IPS DF 6.9 (cell line): ENCODE measurements around the gene FLYWCH2.
A peak's percentile ranks its signal among the peaks of the same experiment; 100 is the strongest.
"Not testable (repeated sequence)": the region's sequence is repeated elsewhere in the genome, so short reads cannot be mapped to it uniquely, and the experiment has no call there.

Experiments used
- DNase-seq: peaks from one replicate; pipeline ENCODE4 v3.0.0-alpha.2; 2013; ENCODE audit warnings: low read depth, low spot score
- H3K27ac ChIP-seq: one replicate; pipeline ENCODE4 v1.5.1; 2013; ENCODE audit warnings: low read length, control low read depth
- H3K27me3 ChIP-seq: 2 replicates; pipeline ENCODE4 v1.6.1; 2013; ENCODE audit warnings: mild to moderate bottlenecking, low read length; ENCODE audit not compliant: control insufficient read depth, insufficient read depth
- H3K36me3 ChIP-seq: 2 replicates; pipeline ENCODE4 v1.6.1; 2013; ENCODE audit warnings: low read length; ENCODE audit not compliant: control insufficient read depth, insufficient read depth
- H3K4me1 ChIP-seq: 2 replicates; pipeline ENCODE4 v1.6.1; 2013; ENCODE audit warnings: low read length; ENCODE audit not compliant: control insufficient read depth, insufficient read depth
- H3K4me3 ChIP-seq: 2 replicates; pipeline ENCODE4 v1.5.1; 2013; ENCODE audit warnings: mild to moderate bottlenecking, low read length
- H3K9me3 ChIP-seq: 2 replicates; pipeline ENCODE4 v1.6.1; 2013; ENCODE audit warnings: low read length, inconsistent platforms; ENCODE audit not compliant: control insufficient read depth, insufficient read depth
- WGBS: extraction: QIAGEN DNeasy Blood & Tissue Kit; methylation state at CpG from one replicate; pipeline ENCODE4 v1.1.7; 2013; ENCODE audit warnings: mixed read lengths, missing lambda C conversion rate; ENCODE audit not compliant: insufficient read length, insufficient coverage; 5-methylcytosine and 5-hydroxymethylcytosine counted together

The FLYWCH2 gene

GRCh38 chr16:2919511-2920255 is 36.7 kb downstream of the FLYWCH2 start:
- Histone ChIP-seq H3K36me3 (no peaks in the 10 kb centered on the region), H3K4me1 (peaks cover 2% of the 10 kb centered on the region; the same call in 1 of the 2 replicates), H3K27ac (no peak overlapping the region), H3K27me3 (no peaks in the 10 kb centered on the region), H3K9me3 (no peaks in the 10 kb centered on the region), H3K4me3 (no peak overlapping the region)
- no peak for DNase-seq
- no CpG with 5 or more reads among the region's 13 CpGs for WGBS

DNA sequence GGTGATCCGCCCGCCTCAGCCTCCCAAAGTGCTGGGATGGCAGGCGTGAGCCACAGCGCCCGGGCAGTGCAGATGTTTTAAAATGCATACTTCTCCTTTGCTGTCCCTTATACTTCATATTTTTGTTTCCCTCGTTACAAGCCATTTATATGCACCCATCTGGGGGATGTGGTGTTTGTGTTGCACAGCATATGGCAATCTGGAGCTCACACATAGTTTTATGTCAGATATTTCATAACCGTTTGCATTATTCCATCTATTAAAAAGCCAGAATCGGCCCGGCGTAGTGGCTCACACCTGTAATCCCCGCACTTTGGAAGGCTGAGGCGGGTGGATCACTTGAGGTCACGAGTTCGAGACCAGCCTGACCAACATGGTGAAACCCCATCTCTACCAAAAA is 40.5 kb downstream of the FLYWCH2 start:
- Histone ChIP-seq H3K27ac (no peak overlapping the region), H3K36me3 (no peaks in the 10 kb centered on the region), H3K4me3 (no peak overlapping the region), H3K9me3 (no peaks in the 10 kb centered on the region), H3K4me1 (peaks cover 5% of the 10 kb centered on the region), H3K27me3 (no peaks in the 10 kb centered on the region)
- DNase-seq: no peak
- no CpG with 5 or more reads among the region's 14 CpGs for WGBS

- H3K4me3 ChIP-seq: peak overlapping the region; percentile 15; the same call in 1 of the 2 replicates
- no CpG with 5 or more reads among the region's 42 CpGs for WGBS
Measured at GRCh38 chr16:2924901-2925755, 42.1 kb downstream of the FLYWCH2 start.

DNA sequence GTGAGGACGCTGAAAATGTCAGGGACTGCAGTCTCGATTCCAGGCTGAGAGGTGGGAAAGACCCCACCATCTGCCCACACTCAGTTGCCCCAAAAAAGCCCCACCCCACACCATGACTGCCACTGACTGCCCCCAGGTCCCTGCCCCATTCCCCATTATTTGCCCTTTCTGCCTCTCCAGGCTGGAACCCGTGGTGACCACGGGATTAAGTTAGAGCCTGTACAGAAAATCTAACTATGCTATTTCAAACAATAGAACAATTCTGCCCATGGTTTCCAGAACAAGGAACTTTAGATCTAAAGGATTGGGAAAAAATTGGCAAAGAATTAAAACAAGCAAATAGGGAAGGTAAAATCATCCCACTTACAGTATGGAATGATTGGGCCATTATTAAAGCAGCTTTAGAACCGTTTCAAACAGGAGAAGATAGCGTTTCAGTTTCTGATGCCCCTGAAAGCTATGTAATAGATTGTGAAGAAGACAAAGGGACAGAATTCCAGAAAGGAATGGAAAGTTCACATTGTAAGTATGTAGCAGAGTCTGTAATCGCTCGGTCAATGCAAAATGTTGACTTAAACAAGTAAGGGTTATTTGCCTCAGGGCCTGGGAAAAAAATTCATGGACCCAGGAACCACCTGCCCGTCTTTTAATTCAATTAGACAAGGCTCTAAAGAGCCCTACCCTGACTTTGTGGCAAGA is 43.1 kb downstream of the FLYWCH2 start:
- WGBS: no CpG with 5 or more reads among the region's 9 CpGs
- Histone ChIP-seq H3K27me3 (no peaks in the 10 kb centered on the region), H3K4me3 (no peak overlapping the region; the same call in 1 of the 2 replicates), H3K36me3 (peaks cover 4% of the 10 kb centered on the region; the same call in 1 of the 2 replicates), H3K9me3 (no peaks in the 10 kb centered on the region), H3K4me1 (peaks cover 7% of the 10 kb centered on the region), H3K27ac (no peak overlapping the region)
- no peak for DNase-seq

More at GRCh38 chr16:2924901-2925755, 42.1 kb downstream of the FLYWCH2 start:
- no peaks in the 10 kb centered on the region for H3K27me3 ChIP-seq
- H3K4me1 ChIP-seq: peaks cover 7% of the 10 kb centered on the region
- DNase-seq: no peak
- H3K36me3 ChIP-seq: peaks cover 4% of the 10 kb centered on the region; the same call in 1 of the 2 replicates
- no peak overlapping the region for H3K27ac ChIP-seq
- H3K9me3 ChIP-seq: no peaks in the 10 kb centered on the region

GRCh38 chr16:2926650-2926999 is 43.6 kb downstream of the FLYWCH2 start:
- Histone ChIP-seq H3K4me1 (peaks cover 7% of the 10 kb centered on the region), H3K4me3 (no peak overlapping the region), H3K27me3 (no peaks in the 10 kb centered on the region), H3K36me3 (peaks cover 4% of the 10 kb centered on the region; the same call in 1 of the 2 replicates), H3K27ac (no peak overlapping the region), H3K9me3 (no peaks in the 10 kb centered on the region)
- DNase-seq: no peak
- no CpG with 5 or more reads among the region's 5 CpGs for WGBS

DNA sequence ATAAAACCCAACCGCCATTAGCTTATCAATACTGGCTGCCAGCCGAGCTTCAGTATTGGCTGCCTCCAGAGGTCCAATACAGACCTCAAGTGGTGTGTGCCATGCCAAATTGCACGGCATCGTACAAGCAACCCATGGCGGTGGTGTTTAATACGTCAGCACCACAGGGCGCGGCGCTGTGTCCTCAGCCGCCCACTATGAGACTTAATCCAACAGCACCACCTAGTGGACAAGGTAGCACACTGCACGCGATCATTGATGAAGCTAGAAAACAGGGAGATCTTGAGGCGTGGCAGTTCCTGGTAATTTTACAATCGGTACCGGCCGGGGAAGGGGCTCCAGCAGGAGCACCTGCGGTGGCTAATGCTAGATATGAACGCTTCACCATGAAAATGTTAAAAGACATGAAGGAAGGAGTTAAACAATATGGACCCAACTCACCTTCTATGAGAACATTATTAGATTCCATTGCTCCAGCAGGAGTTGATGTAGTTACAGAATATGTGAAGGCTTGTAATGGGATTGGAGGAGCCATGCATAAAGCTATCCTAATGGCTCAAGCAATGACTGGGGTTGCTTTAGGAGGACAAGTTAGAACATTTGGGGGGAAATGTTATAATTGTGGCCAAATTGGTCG is 44.1 kb downstream of the FLYWCH2 start:
- Histone ChIP-seq H3K27me3 (no peaks in the 10 kb centered on the region), H3K27ac (no peak overlapping the region), H3K4me3 (no peak overlapping the region), H3K9me3 (no peaks in the 10 kb centered on the region), H3K4me1 (peaks cover 7% of the 10 kb centered on the region), H3K36me3 (peaks cover 4% of the 10 kb centered on the region; the same call in 1 of the 2 replicates)
- DNase-seq: peak; percentile 81
- no CpG with 5 or more reads among the region's 19 CpGs for WGBS

GRCh38 chr16:2928151-2928550 is 45.1 kb downstream of the FLYWCH2 start:
- WGBS: no CpG with 5 or more reads among the region's 4 CpGs
- not testable (repeated sequence) for DNase-seq

GRCh38 chr16:2928796-2929195 is 45.8 kb downstream of the FLYWCH2 start:
- peaks cover 7% of the 10 kb centered on the region for H3K4me1 ChIP-seq
- H3K4me3 ChIP-seq: no peak overlapping the region
- WGBS: no CpG with 5 or more reads among the region's 11 CpGs
- no peaks in the 10 kb centered on the region for H3K27me3 ChIP-seq
- DNase-seq: no peak
- H3K27ac ChIP-seq: no peak overlapping the region
- H3K9me3 ChIP-seq: no peaks in the 10 kb centered on the region
- H3K36me3 ChIP-seq: peaks cover 4% of the 10 kb centered on the region; the same call in 1 of the 2 replicates

More at GRCh38 chr16:2928151-2928550, 45.1 kb downstream of the FLYWCH2 start:
- not testable (repeated sequence) for H3K27ac ChIP-seq, H3K9me3 ChIP-seq, H3K27me3 ChIP-seq, H3K36me3 ChIP-seq, H3K4me1 ChIP-seq, H3K4me3 ChIP-seq

DNA sequence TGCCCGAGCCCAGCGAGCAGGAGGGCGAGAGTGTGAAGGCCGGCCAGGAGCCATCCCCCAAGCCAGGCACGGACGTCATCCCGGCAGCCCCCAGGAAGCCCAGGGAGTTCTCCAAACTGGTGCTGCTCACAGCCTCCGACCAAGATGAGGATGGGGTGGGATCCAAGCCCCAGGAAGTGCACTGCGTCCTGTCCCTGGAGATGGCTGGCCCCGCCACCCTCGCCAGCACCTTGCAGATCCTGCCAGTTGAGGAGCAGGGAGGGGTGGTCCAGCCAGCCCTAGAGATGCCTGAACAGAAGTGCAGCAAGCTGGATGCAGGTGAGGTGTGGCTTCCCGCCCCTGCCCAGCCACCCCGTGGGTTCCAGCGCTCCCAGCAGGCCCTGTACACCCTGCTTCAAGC is 46.7 kb downstream of the FLYWCH2 start:
- DNase-seq: no peak
- Histone ChIP-seq H3K9me3 (no peaks in the 10 kb centered on the region), H3K4me3 (no peak overlapping the region), H3K27me3 (no peaks in the 10 kb centered on the region), H3K27ac (no peak overlapping the region), H3K4me1 (peaks cover 5% of the 10 kb centered on the region; the same call in 1 of the 2 replicates), H3K36me3 (peaks cover 6% of the 10 kb centered on the region; the same call in 1 of the 2 replicates)
- WGBS: no CpG with 5 or more reads among the region's 14 CpGs
